ENCODE data around the gene CHMP2A.

CHMP2A gene

GRCh38 chr19:58555920-58556621 is 1.2 kb upstream of the CHMP2A start:
- TF ChIP-seq CTCF (IDR thresholded peaks at IDR 0.05; ENCODE audit: low read depth, low read length, missing control alignments), result no peak
- no peaks in the 10 kb centered on the region for H3K27me3 ChIP-seq (replicated peaks)
- in situ Hi-C loops (cut with HindIII; ENCODE audit: low pct_ligation_motif_present, low sequenced_read_pairs), result no loop called here
- no peak overlapping the region for H3K27ac ChIP-seq
- peaks cover 34% of the 10 kb centered on the region for H3K36me3 ChIP-seq (replicated peaks)
- no peak for DNase-seq
- peak overlapping the region; percentile 12 for H3K4me3 ChIP-seq (ENCODE audit: low read depth, low read length)

- Histone ChIP-seq H3K27me3 (replicated peaks) (no peaks in the 10 kb centered on the region), H3K4me3 (ENCODE audit: low read depth, low read length) (peak overlapping the region; percentile 82), H3K27ac (peak overlapping the region; percentile 81), H3K36me3 (replicated peaks) (peaks cover 41% of the 10 kb centered on the region)
- in situ Hi-C loops (cut with HindIII; ENCODE audit: low pct_ligation_motif_present, low sequenced_read_pairs), result no loop called here
- no peak for DNase-seq
- no peak for TF ChIP-seq CTCF (IDR thresholded peaks at IDR 0.05; ENCODE audit: low read depth, low read length, missing control alignments)
These were observed 522 bp upstream of the CHMP2A start for GRCh38 chr19:58555369-58555885.

GRCh38 chr19:58553799-58554493 is 959 bp downstream of the CHMP2A start:
- no peak for TF ChIP-seq CTCF (IDR thresholded peaks at IDR 0.05; ENCODE audit: low read depth, low read length, missing control alignments)
- in situ Hi-C loops (cut with HindIII; ENCODE audit: low pct_ligation_motif_present, low sequenced_read_pairs), result no loop called here
- no peaks in the 10 kb centered on the region for H3K27me3 ChIP-seq (replicated peaks)
- H3K36me3 ChIP-seq (replicated peaks), result peaks cover 56% of the 10 kb centered on the region
- peak overlapping the region; percentile 82 for H3K4me3 ChIP-seq (ENCODE audit: low read depth, low read length)
- DNase-seq, result no peak
- H3K27ac ChIP-seq, result peak overlapping the region; percentile 81

- no peaks in the 10 kb centered on the region for H3K27me3 ChIP-seq (replicated peaks)
- no peak overlapping the region for H3K4me3 ChIP-seq (ENCODE audit: low read depth, low read length)
- DNase-seq, result no peak
- no peak overlapping the region for H3K27ac ChIP-seq
- TF ChIP-seq CTCF (IDR thresholded peaks at IDR 0.05; ENCODE audit: low read depth, low read length, missing control alignments), result no peak
- in situ Hi-C loops (cut with HindIII; ENCODE audit: low pct_ligation_motif_present, low sequenced_read_pairs), result no loop called here
- peaks cover 67% of the 10 kb centered on the region for H3K36me3 ChIP-seq (replicated peaks)
These were observed 2.2 kb downstream of the CHMP2A start for GRCh38 chr19:58552655-58553054.

- DNase-seq, result no peak
- Histone ChIP-seq H3K36me3 (replicated peaks) (peaks cover 72% of the 10 kb centered on the region), H3K27ac (no peak overlapping the region), H3K27me3 (replicated peaks) (no peaks in the 10 kb centered on the region), H3K4me3 (ENCODE audit: low read depth, low read length) (no peak overlapping the region)
- TF ChIP-seq CTCF (IDR thresholded peaks at IDR 0.05; ENCODE audit: low read depth, low read length, missing control alignments), result no peak
- in situ Hi-C loops (cut with HindIII; ENCODE audit: low pct_ligation_motif_present, low sequenced_read_pairs), result no loop called here
These were observed 3.1 kb downstream of the CHMP2A start for GRCh38 chr19:58551577-58552471.

Data from brain microvascular endothelial cell (primary cell).